Peyer's patch (tissue), 4 donors: Measurements from ENCODE around the gene ZNF432.

Experiments used
- POLR2A ChIP-seq, 2 donors: fragments of 450-650 bp; IDR thresholded peaks; one replicate each; pipeline ENCODE4 v1.5.1; 2017; ENCODE audit warnings: antibody characterized with exemption in 2 of 2, mild to moderate bottlenecking in 2 of 2, moderate library complexity in 2 of 2
- TF ChIP-seq, protein P1 (sequence below), 6 experiments: fragments of 450-650 bp in 4 of 6; fragments of 200-600 bp in 2 of 6; sonication (generic) in 1 of 6; IDR thresholded peaks; one replicate each; pipeline ENCODE4 v1.5.1; 2017 to 2019; ENCODE audit warnings: antibody characterized with exemption in 6 of 6, mild to moderate bottlenecking in 3 of 6, moderate library complexity in 1 of 6

GRCh38 chr19:51983361-51983760, 65.3 kb downstream of the ZNF432 start:
- TF ChIP-seq, protein P1, sequence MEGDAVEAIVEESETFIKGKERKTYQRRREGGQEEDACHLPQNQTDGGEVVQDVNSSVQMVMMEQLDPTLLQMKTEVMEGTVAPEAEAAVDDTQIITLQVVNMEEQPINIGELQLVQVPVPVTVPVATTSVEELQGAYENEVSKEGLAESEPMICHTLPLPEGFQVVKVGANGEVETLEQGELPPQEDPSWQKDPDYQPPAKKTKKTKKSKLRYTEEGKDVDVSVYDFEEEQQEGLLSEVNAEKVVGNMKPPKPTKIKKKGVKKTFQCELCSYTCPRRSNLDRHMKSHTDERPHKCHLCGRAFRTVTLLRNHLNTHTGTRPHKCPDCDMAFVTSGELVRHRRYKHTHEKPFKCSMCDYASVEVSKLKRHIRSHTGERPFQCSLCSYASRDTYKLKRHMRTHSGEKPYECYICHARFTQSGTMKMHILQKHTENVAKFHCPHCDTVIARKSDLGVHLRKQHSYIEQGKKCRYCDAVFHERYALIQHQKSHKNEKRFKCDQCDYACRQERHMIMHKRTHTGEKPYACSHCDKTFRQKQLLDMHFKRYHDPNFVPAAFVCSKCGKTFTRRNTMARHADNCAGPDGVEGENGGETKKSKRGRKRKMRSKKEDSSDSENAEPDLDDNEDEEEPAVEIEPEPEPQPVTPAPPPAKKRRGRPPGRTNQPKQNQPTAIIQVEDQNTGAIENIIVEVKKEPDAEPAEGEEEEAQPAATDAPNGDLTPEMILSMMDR (IDR thresholded peaks at IDR 0.05): no peak
- TF ChIP-seq POLR2A (IDR thresholded peaks at IDR 0.05): no peak
